G401.6 (cell line): ENCODE results near the gene SLIT2.

ENCODE experiments used
- FAIRE-seq: peaks from 2 replicates; lab custom pipeline; 2012; peaks lifted over from hg19 to GRCh38; lab: Jason Lieb, UNC

The SLIT2 gene

GRCh38 chr4:20265726-20266125 lies 14.0 kb downstream of the SLIT2 start:
- FAIRE-seq: no peak

- FAIRE-seq: no peak
These were observed 14.7 kb downstream of the SLIT2 start for GRCh38 chr4:20266215-20267082.

GRCh38 chr4:20268028-20268427 lies 16.3 kb downstream of the SLIT2 start:
- no peak for FAIRE-seq

GRCh38 chr4:20269320-20269719 lies 17.6 kb downstream of the SLIT2 start:
- FAIRE-seq: no peak

- FAIRE-seq: no peak
These were observed 20.2 kb downstream of the SLIT2 start for GRCh38 chr4:20271950-20272349.

- FAIRE-seq: no peak
These were observed 20.7 kb downstream of the SLIT2 start for GRCh38 chr4:20272411-20272872.

- FAIRE-seq: no peak
These were observed 22.1 kb downstream of the SLIT2 start for GRCh38 chr4:20273793-20274192.

- FAIRE-seq: no peak
These were observed 25.1 kb downstream of the SLIT2 start for GRCh38 chr4:20276848-20277247.

GRCh38 chr4:20278195-20278594 lies 26.5 kb downstream of the SLIT2 start:
- FAIRE-seq: no peak

GRCh38 chr4:20279381-20279780 lies 27.7 kb downstream of the SLIT2 start:
- FAIRE-seq: no peak

- FAIRE-seq: no peak
These were observed 29.7 kb downstream of the SLIT2 start for GRCh38 chr4:20281453-20281852.

- FAIRE-seq: no peak
These were observed 31.3 kb downstream of the SLIT2 start for GRCh38 chr4:20283039-20283438.

GRCh38 chr4:20284990-20285389 lies 33.3 kb downstream of the SLIT2 start:
- FAIRE-seq: no peak

- no peak for FAIRE-seq
These were observed 35.5 kb downstream of the SLIT2 start for GRCh38 chr4:20287246-20287645.

- FAIRE-seq: no peak
These were observed 36.4 kb downstream of the SLIT2 start for GRCh38 chr4:20288047-20288650.

GRCh38 chr4:20288846-20289512 lies 37.3 kb downstream of the SLIT2 start:
- no peak for FAIRE-seq

- FAIRE-seq: no peak
These were observed 38.1 kb downstream of the SLIT2 start for GRCh38 chr4:20289782-20290181.

GRCh38 chr4:20292739-20293138 lies 41.0 kb downstream of the SLIT2 start:
- no peak for FAIRE-seq

- no peak for FAIRE-seq
These were observed 45.6 kb downstream of the SLIT2 start for GRCh38 chr4:20297261-20297660.

GRCh38 chr4:20297783-20298182 lies 46.1 kb downstream of the SLIT2 start:
- no peak for FAIRE-seq

GRCh38 chr4:20298455-20298854 lies 46.8 kb downstream of the SLIT2 start:
- no peak for FAIRE-seq

GRCh38 chr4:20298986-20299385 lies 47.3 kb downstream of the SLIT2 start:
- no peak for FAIRE-seq

- no peak for FAIRE-seq
These were observed 47.8 kb downstream of the SLIT2 start for GRCh38 chr4:20299515-20299914.
